ENCODE data around the gene PROSER2.

PROSER2 gene

GRCh38 chr10:11823122-11823988 is at the start of gene PROSER2:
TSS of gene PROSER2 (plus strand) at chr10:11823356. CDS start at chr10:11852078, 28,722 bp downstream.
- peak within 1 kb of the TSS in 1 of 2 donors; percentile 82 for H3K9ac ChIP-seq (ENCODE audit: low read depth in 1 of 2, low read length in 2 of 2)
- no peaks in the 10 kb centered on the region for H3K4me1 ChIP-seq (ENCODE audit: control insufficient read depth in 2 of 2, insufficient read depth in 2 of 2, low read length in 2 of 2)
- peak within 1 kb of the TSS; percentile 43 to 51 for H3K27ac ChIP-seq (ENCODE audit: low read depth in 2 of 2, low read length in 2 of 2)
- peaks cover 0 to 2% of the 10 kb centered on the region in 2 donors for H3K27me3 ChIP-seq (ENCODE audit: control insufficient read depth in 2 of 2, insufficient read depth in 2 of 2, low read length in 2 of 2)
- H3K9me3 ChIP-seq (ENCODE audit: control insufficient read depth in 2 of 2, low read length in 2 of 2): no peaks in the 10 kb centered on the region
- no peaks in the 10 kb centered on the region for H3K36me3 ChIP-seq (ENCODE audit: control insufficient read depth in 2 of 2, insufficient read depth in 2 of 2, low read length in 2 of 2)
- peak within 1 kb of the TSS; percentile 72 to 76 for H3K4me3 ChIP-seq (ENCODE audit: low read length in 2 of 2)

GRCh38 chr10:11773761-11774441 is 49.3 kb upstream of the PROSER2 start:
- no peak overlapping the region for H3K27ac ChIP-seq (ENCODE audit: low read depth in 2 of 2, low read length in 2 of 2)
- H3K4me1 ChIP-seq (ENCODE audit: control insufficient read depth in 2 of 2, insufficient read depth in 2 of 2, low read length in 2 of 2): no peaks in the 10 kb centered on the region
- no peaks in the 10 kb centered on the region for H3K9me3 ChIP-seq (ENCODE audit: control insufficient read depth in 2 of 2, low read length in 2 of 2)
- no peak overlapping the region for H3K9ac ChIP-seq (ENCODE audit: low read depth in 1 of 2, low read length in 2 of 2)
- H3K4me3 ChIP-seq (ENCODE audit: low read length in 2 of 2): no peak overlapping the region
- H3K36me3 ChIP-seq (ENCODE audit: control insufficient read depth in 2 of 2, insufficient read depth in 2 of 2, low read length in 2 of 2): no peaks in the 10 kb centered on the region
- H3K27me3 ChIP-seq (ENCODE audit: control insufficient read depth in 2 of 2, insufficient read depth in 2 of 2, low read length in 2 of 2): peaks cover 0 to 4% of the 10 kb centered on the region in 2 donors

- no peaks in the 10 kb centered on the region for H3K9me3 ChIP-seq (ENCODE audit: control insufficient read depth in 2 of 2, low read length in 2 of 2)
- H3K27ac ChIP-seq (ENCODE audit: low read depth in 2 of 2, low read length in 2 of 2): no peak overlapping the region
- H3K36me3 ChIP-seq (ENCODE audit: control insufficient read depth in 2 of 2, insufficient read depth in 2 of 2, low read length in 2 of 2): no peaks in the 10 kb centered on the region
- H3K4me1 ChIP-seq (ENCODE audit: control insufficient read depth in 2 of 2, insufficient read depth in 2 of 2, low read length in 2 of 2): no peaks in the 10 kb centered on the region
- no peak overlapping the region for H3K4me3 ChIP-seq (ENCODE audit: low read length in 2 of 2)
- H3K27me3 ChIP-seq (ENCODE audit: control insufficient read depth in 2 of 2, insufficient read depth in 2 of 2, low read length in 2 of 2): peaks cover 0 to 4% of the 10 kb centered on the region in 2 donors
- H3K9ac ChIP-seq (ENCODE audit: low read depth in 1 of 2, low read length in 2 of 2): no peak overlapping the region
Measured at GRCh38 chr10:11775412-11775811, 47.7 kb upstream of the PROSER2 start.

GRCh38 chr10:11776080-11776479 is 47.1 kb upstream of the PROSER2 start:
- H3K9ac ChIP-seq (ENCODE audit: low read depth in 1 of 2, low read length in 2 of 2): no peak overlapping the region
- no peaks in the 10 kb centered on the region for H3K36me3 ChIP-seq (ENCODE audit: control insufficient read depth in 2 of 2, insufficient read depth in 2 of 2, low read length in 2 of 2)
- peaks cover 0 to 4% of the 10 kb centered on the region in 2 donors for H3K27me3 ChIP-seq (ENCODE audit: control insufficient read depth in 2 of 2, insufficient read depth in 2 of 2, low read length in 2 of 2)
- no peaks in the 10 kb centered on the region for H3K9me3 ChIP-seq (ENCODE audit: control insufficient read depth in 2 of 2, low read length in 2 of 2)
- H3K4me3 ChIP-seq (ENCODE audit: low read length in 2 of 2): no peak overlapping the region
- H3K4me1 ChIP-seq (ENCODE audit: control insufficient read depth in 2 of 2, insufficient read depth in 2 of 2, low read length in 2 of 2): no peaks in the 10 kb centered on the region
- H3K27ac ChIP-seq (ENCODE audit: low read depth in 2 of 2, low read length in 2 of 2): no peak overlapping the region

- Histone ChIP-seq H3K36me3 (ENCODE audit: control insufficient read depth in 2 of 2, insufficient read depth in 2 of 2, low read length in 2 of 2) (no peaks in the 10 kb centered on the region), H3K9ac (ENCODE audit: low read depth in 1 of 2, low read length in 2 of 2) (no peak overlapping the region), H3K27me3 (ENCODE audit: control insufficient read depth in 2 of 2, insufficient read depth in 2 of 2, low read length in 2 of 2) (no peaks in the 10 kb centered on the region), H3K9me3 (ENCODE audit: control insufficient read depth in 2 of 2, low read length in 2 of 2) (no peaks in the 10 kb centered on the region), H3K27ac (ENCODE audit: low read depth in 2 of 2, low read length in 2 of 2) (no peak overlapping the region), H3K4me1 (ENCODE audit: control insufficient read depth in 2 of 2, insufficient read depth in 2 of 2, low read length in 2 of 2) (no peaks in the 10 kb centered on the region), H3K4me3 (ENCODE audit: low read length in 2 of 2) (no peak overlapping the region)
Measured at GRCh38 chr10:11781114-11781513, 42.0 kb upstream of the PROSER2 start.

GRCh38 chr10:11782793-11783557 is 40.2 kb upstream of the PROSER2 start:
- H3K27me3 ChIP-seq (ENCODE audit: control insufficient read depth in 2 of 2, insufficient read depth in 2 of 2, low read length in 2 of 2): no peaks in the 10 kb centered on the region
- H3K9ac ChIP-seq (ENCODE audit: low read depth in 1 of 2, low read length in 2 of 2): no peak overlapping the region
- no peak overlapping the region for H3K4me3 ChIP-seq (ENCODE audit: low read length in 2 of 2)
- H3K4me1 ChIP-seq (ENCODE audit: control insufficient read depth in 2 of 2, insufficient read depth in 2 of 2, low read length in 2 of 2): no peaks in the 10 kb centered on the region
- H3K9me3 ChIP-seq (ENCODE audit: control insufficient read depth in 2 of 2, low read length in 2 of 2): no peaks in the 10 kb centered on the region
- H3K36me3 ChIP-seq (ENCODE audit: control insufficient read depth in 2 of 2, insufficient read depth in 2 of 2, low read length in 2 of 2): no peaks in the 10 kb centered on the region
- H3K27ac ChIP-seq (ENCODE audit: low read depth in 2 of 2, low read length in 2 of 2): no peak overlapping the region

GRCh38 chr10:11783558-11783865 is 39.6 kb upstream of the PROSER2 start:
- no peaks in the 10 kb centered on the region for H3K36me3 ChIP-seq (ENCODE audit: control insufficient read depth in 2 of 2, insufficient read depth in 2 of 2, low read length in 2 of 2)
- H3K9ac ChIP-seq (ENCODE audit: low read depth in 1 of 2, low read length in 2 of 2): no peak overlapping the region
- H3K9me3 ChIP-seq (ENCODE audit: control insufficient read depth in 2 of 2, low read length in 2 of 2): no peaks in the 10 kb centered on the region
- no peaks in the 10 kb centered on the region for H3K4me1 ChIP-seq (ENCODE audit: control insufficient read depth in 2 of 2, insufficient read depth in 2 of 2, low read length in 2 of 2)
- no peaks in the 10 kb centered on the region for H3K27me3 ChIP-seq (ENCODE audit: control insufficient read depth in 2 of 2, insufficient read depth in 2 of 2, low read length in 2 of 2)
- no peak overlapping the region for H3K4me3 ChIP-seq (ENCODE audit: low read length in 2 of 2)
- H3K27ac ChIP-seq (ENCODE audit: low read depth in 2 of 2, low read length in 2 of 2): no peak overlapping the region

GRCh38 chr10:11787374-11787773 is 35.8 kb upstream of the PROSER2 start:
- no peaks in the 10 kb centered on the region for H3K36me3 ChIP-seq (ENCODE audit: control insufficient read depth in 2 of 2, insufficient read depth in 2 of 2, low read length in 2 of 2)
- H3K4me3 ChIP-seq (ENCODE audit: low read length in 2 of 2): no peak overlapping the region
- peaks cover 0 to 4% of the 10 kb centered on the region in 2 donors for H3K27me3 ChIP-seq (ENCODE audit: control insufficient read depth in 2 of 2, insufficient read depth in 2 of 2, low read length in 2 of 2)
- no peaks in the 10 kb centered on the region for H3K4me1 ChIP-seq (ENCODE audit: control insufficient read depth in 2 of 2, insufficient read depth in 2 of 2, low read length in 2 of 2)
- no peak overlapping the region for H3K9ac ChIP-seq (ENCODE audit: low read depth in 1 of 2, low read length in 2 of 2)
- no peaks in the 10 kb centered on the region for H3K9me3 ChIP-seq (ENCODE audit: control insufficient read depth in 2 of 2, low read length in 2 of 2)
- H3K27ac ChIP-seq (ENCODE audit: low read depth in 2 of 2, low read length in 2 of 2): no peak overlapping the region

GRCh38 chr10:11787846-11788245 is 35.3 kb upstream of the PROSER2 start:
- no peaks in the 10 kb centered on the region for H3K4me1 ChIP-seq (ENCODE audit: control insufficient read depth in 2 of 2, insufficient read depth in 2 of 2, low read length in 2 of 2)
- H3K27ac ChIP-seq (ENCODE audit: low read depth in 2 of 2, low read length in 2 of 2): no peak overlapping the region
- H3K36me3 ChIP-seq (ENCODE audit: control insufficient read depth in 2 of 2, insufficient read depth in 2 of 2, low read length in 2 of 2): no peaks in the 10 kb centered on the region
- H3K4me3 ChIP-seq (ENCODE audit: low read length in 2 of 2): no peak overlapping the region
- peaks cover 0 to 4% of the 10 kb centered on the region in 2 donors for H3K27me3 ChIP-seq (ENCODE audit: control insufficient read depth in 2 of 2, insufficient read depth in 2 of 2, low read length in 2 of 2)
- no peak overlapping the region for H3K9ac ChIP-seq (ENCODE audit: low read depth in 1 of 2, low read length in 2 of 2)
- H3K9me3 ChIP-seq (ENCODE audit: control insufficient read depth in 2 of 2, low read length in 2 of 2): no peaks in the 10 kb centered on the region

- H3K4me1 ChIP-seq (ENCODE audit: control insufficient read depth in 2 of 2, insufficient read depth in 2 of 2, low read length in 2 of 2): no peaks in the 10 kb centered on the region
- H3K27ac ChIP-seq (ENCODE audit: low read depth in 2 of 2, low read length in 2 of 2): no peak overlapping the region
- no peaks in the 10 kb centered on the region for H3K36me3 ChIP-seq (ENCODE audit: control insufficient read depth in 2 of 2, insufficient read depth in 2 of 2, low read length in 2 of 2)
- H3K9ac ChIP-seq (ENCODE audit: low read depth in 1 of 2, low read length in 2 of 2): no peak overlapping the region
- no peak overlapping the region for H3K4me3 ChIP-seq (ENCODE audit: low read length in 2 of 2)
- H3K9me3 ChIP-seq (ENCODE audit: control insufficient read depth in 2 of 2, low read length in 2 of 2): no peaks in the 10 kb centered on the region
- peaks cover 0 to 4% of the 10 kb centered on the region in 2 donors for H3K27me3 ChIP-seq (ENCODE audit: control insufficient read depth in 2 of 2, insufficient read depth in 2 of 2, low read length in 2 of 2)
Measured at GRCh38 chr10:11789306-11789705, 33.9 kb upstream of the PROSER2 start.

Data from mucosa of rectum (tissue), 2 donors.